HG02943 (cell line): ENCODE data around the gene SHANK2.

Experiments used
- ATAC-seq: cut with Tn5 transposase; IDR thresholded peaks from one replicate; pipeline ENCODE4 v1.9.1; 2021; ENCODE audit warnings: mild to moderate bottlenecking, low read depth, moderate library complexity; ENCODE audit not compliant: unreplicated experiment

The SHANK2 gene

DNA sequence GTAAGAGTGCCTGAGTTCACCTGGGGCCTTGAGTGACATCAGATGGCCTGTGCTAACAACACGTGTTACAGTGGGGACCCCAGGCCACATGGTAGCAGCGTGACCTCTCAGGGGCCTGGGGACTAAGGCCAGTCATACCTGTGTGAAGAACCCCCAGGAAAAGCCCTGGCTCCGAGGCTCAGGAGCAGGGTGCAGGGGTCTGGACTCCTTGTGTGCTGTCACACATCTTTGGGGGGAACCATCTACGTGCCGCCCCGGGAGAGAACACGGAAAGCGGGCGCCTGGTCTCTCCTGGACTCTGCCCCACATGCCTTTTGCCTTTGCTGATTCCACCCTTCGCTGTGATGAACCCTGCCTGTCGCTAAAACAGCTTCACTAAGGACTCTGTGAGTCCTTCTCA lies 48.7 kb downstream of the SHANK2 start:
- no peak for ATAC-seq

GRCh38 chr11:71202966-71203365 lies 49.4 kb downstream of the SHANK2 start:
- no peak for ATAC-seq

DNA sequence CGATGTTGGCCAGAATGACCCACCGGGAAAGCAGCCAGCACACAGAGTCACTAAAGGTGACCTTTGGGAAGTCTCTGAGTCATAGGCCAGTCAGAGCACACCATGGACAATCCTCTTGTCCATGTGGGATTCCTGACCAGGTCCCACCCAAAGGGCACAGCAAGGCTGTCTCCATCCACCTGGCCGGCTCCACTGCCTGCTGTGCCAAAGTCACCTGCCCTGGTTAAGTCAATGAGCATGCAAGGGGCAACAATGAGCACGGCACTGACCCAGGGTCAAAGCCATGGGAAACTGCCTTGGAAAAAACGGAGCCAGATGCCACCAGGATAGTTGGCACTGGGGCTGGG lies 49.8 kb downstream of the SHANK2 start:
- ATAC-seq = no peak
